Neuronal stem cell (in vitro differentiated cells): ENCODE results near the gene EHMT1.

Experiments
- DNase-seq: peaks from one replicate; pipeline ENCODE4 v3.0.0-alpha.2; 2013; ENCODE audit warnings: low spot score
- H2AFZ ChIP-seq: one replicate; pipeline ENCODE4 v1.6.1; 2013; ENCODE audit warnings: mild to moderate bottlenecking, low read length, inconsistent platforms
- H2AK5ac ChIP-seq: 2 replicates; pipeline ENCODE4 v1.6.1; 2013; ENCODE audit warnings: low read depth, mild to moderate bottlenecking, inconsistent platforms, low read length, moderate library complexity, mixed read lengths
- H2BK120ac ChIP-seq: 2 replicates; pipeline ENCODE4 v1.6.1; 2013; ENCODE audit warnings: low read depth, mild to moderate bottlenecking, inconsistent platforms, low read length, moderate library complexity, mixed read lengths
- H2BK12ac ChIP-seq: one replicate; pipeline ENCODE4 v1.6.1; 2013; ENCODE audit warnings: low read length, inconsistent platforms
- H2BK15ac ChIP-seq: 2 replicates; pipeline ENCODE4 v1.6.1; 2013; ENCODE audit warnings: mild to moderate bottlenecking, low read length, inconsistent platforms, mixed read lengths
- H2BK5ac ChIP-seq: one replicate; pipeline ENCODE4 v1.6.1; 2013; ENCODE audit warnings: inconsistent platforms, mild to moderate bottlenecking, low read length, moderate library complexity
- H3K14ac ChIP-seq: one replicate; pipeline ENCODE4 v1.6.1; 2013; ENCODE audit warnings: low read length, inconsistent platforms
- H3K18ac ChIP-seq: 2 replicates; pipeline ENCODE4 v1.6.1; 2013; ENCODE audit warnings: low read length, inconsistent platforms
- H3K23ac ChIP-seq: 2 replicates; pipeline ENCODE4 v1.6.1; 2013; ENCODE audit warnings: low read depth, mild to moderate bottlenecking, mixed read lengths, low read length, inconsistent platforms; ENCODE audit not compliant: poor library complexity
- H3K27ac ChIP-seq: replicated peaks from 3 replicates; pipeline ENCODE4 v1.5.1; 2013; ENCODE audit warnings: low read length, inconsistent platforms
- H3K27me3 ChIP-seq, 3 experiments: 2 replicates each; pipeline ENCODE4 v1.6.1; 2013; ENCODE audit warnings: low read length in 3 of 3, mild to moderate bottlenecking in 2 of 3, inconsistent platforms in 1 of 3, low read depth in 1 of 3, mixed read lengths in 1 of 3, moderate library complexity in 1 of 3; ENCODE audit not compliant: control insufficient read depth in 3 of 3, insufficient read depth in 3 of 3
- H3K36me3 ChIP-seq, 2 donors: replicated peaks in 1 of 2; 2 replicates each; pipeline ENCODE4 v1.6.1; 2013; ENCODE audit warnings: low read length in 2 of 2; ENCODE audit not compliant: control insufficient read depth in 2 of 2, insufficient read depth in 2 of 2
- H3K4ac ChIP-seq: 2 replicates; pipeline ENCODE4 v1.6.1; 2013; ENCODE audit warnings: inconsistent platforms, mild to moderate bottlenecking, low read length, moderate library complexity
- H3K4me1 ChIP-seq, 2 donors: 1 replicate in 1 of 2; 2 replicates in 1 of 2; pipeline ENCODE4 v1.6.1; 2013; ENCODE audit warnings: low read length in 2 of 2, low read depth in 1 of 2; ENCODE audit not compliant: control insufficient read depth in 2 of 2, insufficient read depth in 1 of 2
- H3K4me2 ChIP-seq: one replicate; pipeline ENCODE4 v1.6.1; 2013; ENCODE audit warnings: mild to moderate bottlenecking, low read length, inconsistent platforms; ENCODE audit not compliant: insufficient read depth, poor library complexity, severe bottlenecking
- H3K4me3 ChIP-seq, 2 donors: 2 replicates each; pipeline ENCODE4 v1.5.1; 2013; ENCODE audit warnings: low read length in 2 of 2, mild to moderate bottlenecking in 2 of 2, inconsistent platforms in 1 of 2, moderate library complexity in 1 of 2
- H3K79me1 ChIP-seq: one replicate; pipeline ENCODE4 v1.6.1; 2013; ENCODE audit warnings: low read depth, mild to moderate bottlenecking, inconsistent platforms, low read length, moderate library complexity
- H3K9ac ChIP-seq: one replicate; pipeline ENCODE4 v1.6.1; 2013; ENCODE audit warnings: mild to moderate bottlenecking, low read depth, low read length, inconsistent platforms; ENCODE audit not compliant: poor library complexity
- H3K9me3 ChIP-seq, 2 donors: replicated peaks in 1 of 2; 2 replicates each; pipeline versions ENCODE3 to v1.6.1; 2013; ENCODE audit warnings: low read length in 2 of 2, mild to moderate bottlenecking in 2 of 2, inconsistent platforms in 1 of 2, low read depth in 1 of 2, mixed read lengths in 1 of 2, moderate library complexity in 1 of 2; ENCODE audit not compliant: control insufficient read depth in 2 of 2, insufficient read depth in 1 of 2
- H4K8ac ChIP-seq: one replicate; pipeline ENCODE4 v1.6.1; 2013; ENCODE audit warnings: low read depth, mild to moderate bottlenecking, inconsistent platforms, low read length, moderate library complexity
- H4K91ac ChIP-seq: one replicate; pipeline ENCODE4 v1.6.1; 2013; ENCODE audit warnings: low read length, low read depth, mild to moderate bottlenecking, inconsistent platforms; ENCODE audit not compliant: poor library complexity
- WGBS, 2 donors: extraction: QIAGEN DNeasy Blood & Tissue Kit; methylation state at CpG; one replicate each; pipeline ENCODE4 v1.1.7; 2013; ENCODE audit warnings: missing lambda C conversion rate in 2 of 2, mixed read lengths in 1 of 2; ENCODE audit not compliant: insufficient read length in 2 of 2, insufficient replicate concordance in 1 of 2; ENCODE audit errors: extremely low coverage in 2 of 2; 5-methylcytosine and 5-hydroxymethylcytosine counted together

The EHMT1 gene

GRCh38 chr9:137873408-137873807 is 254.6 kb downstream of the EHMT1 start:
- Histone ChIP-seq H3K18ac (no peak overlapping the region), H2BK12ac (no peak overlapping the region), H3K79me1 (peaks cover 1% of the 10 kb centered on the region), H3K4me2 (no peak overlapping the region), H3K27ac (no peak overlapping the region), H2AK5ac (no peak overlapping the region), H3K27me3 (peaks cover 0 to 33% (median 20%) of the 10 kb centered on the region in 3 experiments), H3K14ac (no peak overlapping the region), H3K9me3 (peaks cover 8 to 13% of the 10 kb centered on the region in 2 donors), H2BK120ac (no peak overlapping the region), H3K4ac (no peak overlapping the region), H3K23ac (no peak overlapping the region), H3K4me1 (peaks cover 1 to 2% of the 10 kb centered on the region in 2 donors), H4K8ac (no peak overlapping the region), H2BK5ac (no peak overlapping the region), H3K36me3 (no peaks in the 10 kb centered on the region), H2AFZ (no peak overlapping the region), H3K9ac (no peak overlapping the region), H3K4me3 (no peak overlapping the region), H4K91ac (no peak overlapping the region), H2BK15ac (no peak overlapping the region)
- DNase-seq, result no peak
- no CpG with 5 or more reads among the region's 8 CpGs for WGBS, 2 donors

GRCh38 chr9:137873858-137874362 is 255.1 kb downstream of the EHMT1 start:
- no peak overlapping the region for H3K27ac ChIP-seq
- no peak overlapping the region for H2BK12ac ChIP-seq
- peaks cover 8 to 13% of the 10 kb centered on the region in 2 donors for H3K9me3 ChIP-seq
- H3K23ac ChIP-seq, result no peak overlapping the region
- H3K36me3 ChIP-seq, result no peaks in the 10 kb centered on the region
- no peak overlapping the region for H4K8ac ChIP-seq
- H2BK15ac ChIP-seq, result no peak overlapping the region
- no peak for DNase-seq
- H2AFZ ChIP-seq, result no peak overlapping the region
- H3K4ac ChIP-seq, result no peak overlapping the region
- H3K14ac ChIP-seq, result no peak overlapping the region
- H3K27me3 ChIP-seq, result peaks cover 0 to 35% (median 21%) of the 10 kb centered on the region in 3 experiments
- no peak overlapping the region for H3K4me3 ChIP-seq
- H2BK5ac ChIP-seq, result no peak overlapping the region
- H3K18ac ChIP-seq, result no peak overlapping the region
- H3K79me1 ChIP-seq, result peaks cover 2% of the 10 kb centered on the region
- H2BK120ac ChIP-seq, result no peak overlapping the region
- no peak overlapping the region for H3K9ac ChIP-seq
- H4K91ac ChIP-seq, result no peak overlapping the region
- peaks cover 2% of the 10 kb centered on the region in 2 donors for H3K4me1 ChIP-seq
- no peak overlapping the region for H2AK5ac ChIP-seq
- H3K4me2 ChIP-seq, result no peak overlapping the region
- WGBS, 2 donors, result no CpG with 5 or more reads among the region's 9 CpGs

- no peaks in the 10 kb centered on the region for H3K36me3 ChIP-seq
- peak overlapping the region; percentile 12 for H3K9ac ChIP-seq
- H2BK5ac ChIP-seq, result no peak overlapping the region
- H3K14ac ChIP-seq, result no peak overlapping the region
- H3K79me1 ChIP-seq, result peaks cover 2% of the 10 kb centered on the region
- H4K91ac ChIP-seq, result no peak overlapping the region
- peaks cover 0 to 35% (median 21%) of the 10 kb centered on the region in 3 experiments for H3K27me3 ChIP-seq
- no peak overlapping the region for H3K18ac ChIP-seq
- H3K27ac ChIP-seq, result no peak overlapping the region
- H3K9me3 ChIP-seq, result peaks cover 8 to 17% of the 10 kb centered on the region in 2 donors
- no peak overlapping the region for H3K4me2 ChIP-seq
- H3K23ac ChIP-seq, result no peak overlapping the region
- peaks cover 2% of the 10 kb centered on the region in 2 donors for H3K4me1 ChIP-seq
- H3K4me3 ChIP-seq, result no peak overlapping the region
- H2AK5ac ChIP-seq, result no peak overlapping the region
- no peak overlapping the region for H4K8ac ChIP-seq
- no peak overlapping the region for H2BK12ac ChIP-seq
- WGBS, 2 donors, result no CpG with 5 or more reads among the region's 14 CpGs
- no peak overlapping the region for H2BK15ac ChIP-seq
- no peak overlapping the region for H2AFZ ChIP-seq
- H3K4ac ChIP-seq, result no peak overlapping the region
- no peak overlapping the region for H2BK120ac ChIP-seq
- no peak for DNase-seq
Measured at GRCh38 chr9:137875354-137875753, 256.5 kb downstream of the EHMT1 start.

- Histone ChIP-seq H2BK5ac (no peak overlapping the region), H2AK5ac (no peak overlapping the region), H3K36me3 (no peaks in the 10 kb centered on the region), H3K4me1 (peaks cover 2% of the 10 kb centered on the region in 2 donors), H2BK120ac (no peak overlapping the region), H3K14ac (no peak overlapping the region), H3K4me2 (no peak overlapping the region), H3K27ac (no peak overlapping the region), H4K91ac (no peak overlapping the region), H3K79me1 (peaks cover 2% of the 10 kb centered on the region), H3K4me3 (no peak overlapping the region), H3K9ac (no peak overlapping the region), H4K8ac (no peak overlapping the region), H2BK12ac (no peak overlapping the region), H3K9me3 (peaks cover 8 to 17% of the 10 kb centered on the region in 2 donors), H3K18ac (no peak overlapping the region), H2BK15ac (no peak overlapping the region), H3K27me3 (peaks cover 0 to 35% (median 21%) of the 10 kb centered on the region in 3 experiments), H2AFZ (no peak overlapping the region), H3K4ac (no peak overlapping the region), H3K23ac (no peak overlapping the region)
- WGBS, 2 donors, result no CpG with 5 or more reads among the region's 10 CpGs
- DNase-seq, result no peak
Measured at GRCh38 chr9:137875846-137876245, 257.0 kb downstream of the EHMT1 start.
